HG03159 (cell line): Measurements from ENCODE around the gene EXOC2.

ENCODE experiments used
- ATAC-seq: cut with Tn5 transposase; IDR thresholded peaks from one replicate; pipeline ENCODE4 v1.9.1; 2021; ENCODE audit warnings: mild to moderate bottlenecking, moderate library complexity; ENCODE audit not compliant: unreplicated experiment

The EXOC2 gene

DNA sequence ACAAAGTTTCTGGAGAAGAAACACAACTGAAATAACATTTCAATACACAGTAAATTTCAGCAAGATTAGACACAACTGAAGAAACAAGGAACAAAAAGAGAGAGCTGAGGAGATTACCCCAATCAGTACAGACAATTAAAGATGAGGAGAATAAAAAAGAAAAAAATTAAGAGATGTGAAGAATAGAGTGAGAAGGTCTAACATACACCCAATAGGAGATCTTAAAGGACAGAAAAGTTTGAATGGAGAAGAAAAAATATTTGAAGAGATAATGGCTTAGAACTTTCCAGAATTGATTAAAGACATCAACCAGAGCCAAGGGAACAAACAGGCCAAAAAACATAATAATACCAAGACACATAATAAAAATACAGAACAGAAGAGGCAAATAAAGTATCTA is 152.4 kb downstream of the EXOC2 start:
- ATAC-seq = no peak

DNA sequence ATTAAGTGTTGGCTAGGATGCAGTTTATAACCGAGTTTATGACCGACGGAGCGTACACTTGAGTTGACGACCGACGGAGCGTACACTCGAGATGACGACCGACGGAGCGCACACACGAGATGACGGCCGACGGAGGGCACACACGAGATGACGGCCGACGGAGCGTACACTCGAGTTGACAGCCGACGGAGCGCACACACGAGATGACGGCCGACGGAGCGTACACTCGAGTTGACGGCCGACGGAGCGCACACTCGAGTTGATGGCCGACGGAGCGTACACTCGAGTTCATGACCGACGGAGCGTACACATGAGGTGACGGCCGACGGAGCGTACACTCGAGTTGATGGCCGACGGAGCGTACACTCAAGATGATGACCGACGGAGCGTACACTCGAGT is 155.8 kb downstream of the EXOC2 start:
- no peak for ATAC-seq

DNA sequence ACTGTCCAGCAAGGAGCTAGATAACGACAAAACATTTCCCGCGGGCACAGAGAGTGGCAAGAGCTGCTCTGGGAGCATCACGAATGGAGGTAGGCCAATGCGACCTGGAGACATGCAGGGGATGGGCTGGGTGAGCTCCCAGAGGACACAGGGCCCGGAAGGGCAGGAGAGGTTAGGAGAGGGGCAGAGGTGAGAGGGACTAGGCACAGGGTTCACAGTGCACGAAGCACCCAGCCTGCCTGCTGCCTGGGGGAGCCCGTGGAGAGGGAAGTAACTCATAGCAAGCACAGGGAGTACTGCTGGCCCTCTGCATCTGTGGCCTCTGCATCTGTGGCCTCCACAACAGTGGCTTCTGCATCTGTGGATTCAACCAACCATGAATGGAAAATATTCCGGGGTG is 162.5 kb downstream of the EXOC2 start:
- no peak for ATAC-seq

DNA sequence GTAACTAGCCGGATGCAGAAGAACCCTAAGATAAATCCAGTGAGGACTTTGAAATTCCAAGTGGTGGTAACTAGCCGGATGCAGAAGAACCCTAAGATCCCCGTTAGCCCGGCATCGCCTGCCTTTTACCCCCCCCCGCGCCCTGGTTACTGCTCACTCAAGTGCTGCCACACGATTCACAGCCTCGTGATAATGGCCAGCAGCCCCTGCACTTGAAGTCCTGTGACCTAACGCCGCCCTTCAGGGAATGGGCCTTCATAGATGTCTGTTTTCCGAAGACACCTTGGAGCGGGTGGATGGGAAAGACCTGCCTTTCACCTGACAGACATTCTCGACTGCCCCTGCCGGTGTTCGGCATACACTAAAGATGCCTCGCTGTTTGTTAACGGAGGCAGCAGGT is 163.9 kb downstream of the EXOC2 start:
- ATAC-seq = no peak

DNA sequence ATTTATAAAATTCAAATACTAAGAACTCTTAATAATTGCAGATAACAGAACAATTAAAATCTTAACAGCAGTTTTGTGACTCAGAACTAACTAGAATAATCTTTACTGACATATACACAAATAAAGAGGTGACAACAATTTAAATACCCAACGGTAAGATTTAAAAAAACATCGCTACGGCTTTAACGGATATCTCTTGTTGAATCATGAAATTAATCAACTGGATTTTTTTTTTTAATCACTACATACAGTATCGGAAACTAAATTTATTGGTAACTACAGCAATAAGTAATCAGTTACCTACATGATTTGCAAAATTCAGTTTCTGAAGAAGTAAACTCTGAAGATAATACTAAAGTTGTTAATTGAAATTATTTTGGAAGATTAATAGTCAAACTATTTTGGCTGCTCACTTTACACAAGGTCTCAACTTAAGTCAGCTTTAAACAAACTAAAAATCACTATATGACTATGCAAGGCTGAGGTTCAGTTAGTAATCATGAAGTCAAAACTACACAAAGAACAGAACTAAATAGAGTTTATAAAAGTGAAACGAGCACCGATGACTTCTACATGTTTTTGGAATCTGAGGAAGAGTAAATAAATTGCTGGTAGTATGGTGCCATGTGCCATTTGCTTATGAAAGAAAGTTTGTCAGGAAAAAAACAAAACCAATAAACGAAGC is 164.8 kb downstream of the EXOC2 start:
- no peak for ATAC-seq

DNA sequence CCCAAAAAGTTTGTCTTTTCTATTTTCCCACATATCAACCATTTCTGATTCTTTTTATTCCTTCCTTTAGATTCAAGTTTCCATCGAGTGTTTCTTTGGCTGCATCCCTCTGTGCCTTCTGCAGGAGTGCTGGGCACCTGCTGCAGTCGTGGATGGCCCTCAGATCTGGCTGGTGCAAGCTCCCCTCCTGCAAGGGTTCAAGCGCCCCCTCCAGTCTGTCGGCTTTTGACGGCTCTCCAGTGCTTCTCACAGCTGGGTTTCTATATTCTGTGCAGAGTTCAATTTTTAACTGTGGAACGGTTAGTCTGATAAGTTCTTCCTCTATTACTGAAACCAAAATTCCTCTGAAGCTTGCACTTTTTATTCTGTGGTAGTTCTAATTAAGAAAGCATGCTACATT is 168.1 kb downstream of the EXOC2 start:
- no peak for ATAC-seq

DNA sequence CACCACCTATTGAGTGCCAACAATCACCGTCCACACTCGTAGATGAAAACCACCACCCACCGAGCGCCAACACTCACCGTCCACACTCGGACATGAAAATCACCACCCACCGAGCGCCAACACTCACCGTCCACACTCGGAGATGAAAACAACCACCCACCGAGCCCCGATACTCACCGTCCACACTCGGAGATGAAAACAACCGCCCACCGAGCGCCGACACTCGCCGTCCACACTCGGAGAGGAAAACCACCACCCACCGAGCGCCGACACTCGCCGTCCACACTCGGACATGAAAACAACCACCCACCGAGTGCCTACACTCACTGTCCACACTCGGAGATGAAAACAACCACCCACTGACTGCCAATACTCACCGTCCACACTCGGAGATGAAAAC is 172.1 kb downstream of the EXOC2 start:
- no peak for ATAC-seq

DNA sequence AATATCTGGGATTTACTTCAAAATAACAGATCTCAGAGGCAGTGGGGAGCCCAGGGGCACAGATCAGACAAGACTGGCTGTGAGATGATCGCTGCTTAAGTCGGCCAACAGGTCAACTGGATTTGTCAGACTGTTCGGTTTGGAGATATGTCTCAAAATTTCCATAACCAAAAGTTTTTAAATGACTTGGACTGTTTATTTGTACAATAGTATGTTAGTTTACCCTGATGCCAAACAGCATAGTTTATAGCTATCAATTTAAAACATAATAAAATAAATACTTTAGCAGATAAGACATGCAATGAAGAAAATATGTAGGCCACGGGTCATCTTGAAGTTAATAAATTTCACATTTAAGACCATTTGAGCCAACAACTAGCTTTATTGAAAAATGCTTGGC is 174.7 kb downstream of the EXOC2 start:
- ATAC-seq = no peak

DNA sequence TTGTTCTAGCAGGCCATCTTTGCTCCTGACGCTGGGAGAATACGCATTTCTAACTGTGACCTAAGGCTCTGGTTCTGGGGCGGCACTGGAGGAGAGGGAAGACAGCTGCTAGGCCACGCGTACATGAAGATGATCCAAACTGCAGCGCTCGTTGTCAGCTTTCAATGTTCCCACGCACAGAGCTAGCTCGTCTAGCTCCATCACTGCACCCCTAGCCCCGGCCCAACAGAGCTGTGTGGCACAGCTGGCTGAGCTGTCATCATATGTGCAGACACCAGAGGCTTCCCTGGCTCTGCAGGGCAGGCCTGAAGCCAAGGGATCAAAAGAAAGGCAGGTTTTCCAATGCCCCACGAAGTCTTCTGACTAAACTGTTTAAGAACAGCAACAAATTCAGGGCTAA is 176.7 kb downstream of the EXOC2 start:
- ATAC-seq = no peak

DNA sequence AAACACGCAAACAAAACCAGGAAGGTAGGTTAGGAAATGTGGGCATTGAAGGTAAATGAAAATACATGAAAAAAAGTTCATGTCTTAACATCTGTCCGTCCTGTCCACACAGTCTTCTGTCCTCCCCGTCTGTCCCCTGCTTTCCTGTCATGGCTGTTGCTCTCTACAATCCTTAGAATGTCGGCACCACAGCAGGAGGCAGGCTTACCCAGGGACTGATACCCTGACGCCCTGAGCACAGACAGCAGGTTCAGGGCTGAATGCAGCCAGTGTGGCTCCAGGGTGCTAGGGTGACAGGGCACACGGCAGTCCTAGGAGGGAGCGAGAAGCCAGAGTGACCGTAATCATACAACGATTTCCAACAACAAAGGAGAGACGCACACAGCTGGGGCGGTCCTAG is 177.7 kb downstream of the EXOC2 start:
- no peak for ATAC-seq

DNA sequence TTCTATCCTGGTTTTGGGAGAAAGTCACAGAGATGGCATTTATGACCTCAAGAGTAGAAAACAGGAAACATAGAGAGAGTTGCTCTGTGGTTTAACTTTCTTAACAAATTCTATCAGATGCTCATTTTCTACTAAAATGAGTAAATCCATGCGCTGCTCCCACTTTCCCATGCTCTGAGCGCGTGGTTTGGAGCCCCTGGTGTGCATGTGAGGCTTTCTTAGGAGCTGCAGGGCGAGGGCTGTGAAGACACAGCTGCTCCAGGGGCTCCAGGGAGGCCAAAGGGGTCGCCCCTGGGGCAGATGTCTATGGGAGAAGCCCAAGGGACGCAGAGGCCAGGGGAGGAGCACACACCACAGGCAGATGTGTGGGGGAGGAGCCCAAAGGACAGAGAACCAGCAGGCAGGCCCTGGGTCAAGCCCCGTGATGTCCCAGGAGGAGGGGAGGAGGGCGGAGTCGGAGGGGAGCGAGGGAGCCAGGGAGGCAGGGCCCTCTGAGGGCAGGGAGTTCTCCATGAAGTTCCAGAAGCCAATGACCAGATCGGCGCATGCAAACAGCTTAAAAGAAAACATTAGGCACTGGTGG is 178.5 kb downstream of the EXOC2 start:
- ATAC-seq = no peak

DNA sequence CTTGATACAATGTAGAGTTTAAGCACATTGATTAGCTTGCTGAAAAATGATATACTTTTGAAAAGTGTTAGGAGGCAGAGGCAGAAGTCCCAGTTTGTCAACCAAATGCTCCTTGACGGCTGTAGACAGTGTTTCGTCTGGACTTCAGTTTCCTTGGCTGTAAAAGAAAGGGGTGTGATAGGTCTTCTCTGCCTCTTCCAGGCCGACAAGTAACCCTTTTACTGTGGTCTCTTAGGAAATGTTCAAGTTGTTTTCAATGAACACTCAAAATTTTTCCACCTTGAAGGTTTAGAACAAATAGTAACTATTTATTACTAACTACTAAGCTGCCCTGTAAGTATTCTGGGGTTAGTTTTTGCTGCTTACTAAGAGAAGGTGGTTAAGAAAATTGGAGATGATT is 179.0 kb downstream of the EXOC2 start:
- ATAC-seq = no peak

DNA sequence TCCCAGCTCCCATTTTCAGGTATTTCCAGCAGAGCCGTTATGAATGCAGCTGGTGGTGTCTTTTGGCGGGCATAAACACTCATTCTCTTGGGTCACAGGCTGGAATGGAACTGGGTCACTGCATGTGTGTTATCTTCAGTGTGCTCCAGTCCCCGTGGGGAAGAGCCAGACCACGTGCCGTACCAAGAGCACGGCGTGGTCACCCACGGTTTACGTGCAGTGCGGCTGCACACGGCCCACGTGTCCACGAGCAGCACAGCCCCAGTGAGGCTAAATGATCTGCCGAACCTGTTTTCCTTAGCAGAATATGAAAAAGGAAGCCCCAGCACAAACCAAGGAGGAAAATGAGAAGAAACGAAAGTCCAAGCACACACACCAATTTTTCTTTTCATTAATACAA is 179.9 kb downstream of the EXOC2 start:
- no peak for ATAC-seq

DNA sequence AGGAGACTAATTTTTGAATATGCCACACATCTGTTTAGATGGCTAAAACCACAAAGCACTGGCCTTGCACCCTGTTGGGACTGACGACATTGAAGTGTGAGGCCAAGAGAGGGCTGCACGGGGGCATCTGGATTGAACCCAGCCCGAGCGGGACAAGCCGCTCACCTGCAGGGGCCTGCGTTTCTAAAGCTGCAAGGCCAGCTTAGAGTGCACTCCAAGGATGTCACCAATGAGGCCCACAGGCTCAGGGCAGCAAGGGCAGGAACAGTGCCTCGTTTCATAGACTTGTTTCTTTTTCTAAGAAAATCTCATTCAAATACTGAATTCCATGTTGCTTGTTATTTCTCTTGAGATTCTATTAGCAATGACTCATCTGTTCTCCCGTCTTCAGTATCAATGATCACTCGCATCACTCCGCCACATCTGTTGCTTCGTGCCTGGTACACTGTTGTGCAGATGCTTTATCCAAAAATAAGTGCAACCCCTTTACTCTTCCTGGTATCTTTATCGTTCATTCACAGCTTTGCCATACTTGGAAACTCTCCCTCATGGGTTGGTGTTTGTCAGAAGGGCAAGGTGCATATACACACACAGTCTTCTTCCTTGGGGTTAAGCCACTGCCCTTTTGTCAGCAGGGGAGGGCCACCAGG is 181.3 kb downstream of the EXOC2 start:
- ATAC-seq = no peak

DNA sequence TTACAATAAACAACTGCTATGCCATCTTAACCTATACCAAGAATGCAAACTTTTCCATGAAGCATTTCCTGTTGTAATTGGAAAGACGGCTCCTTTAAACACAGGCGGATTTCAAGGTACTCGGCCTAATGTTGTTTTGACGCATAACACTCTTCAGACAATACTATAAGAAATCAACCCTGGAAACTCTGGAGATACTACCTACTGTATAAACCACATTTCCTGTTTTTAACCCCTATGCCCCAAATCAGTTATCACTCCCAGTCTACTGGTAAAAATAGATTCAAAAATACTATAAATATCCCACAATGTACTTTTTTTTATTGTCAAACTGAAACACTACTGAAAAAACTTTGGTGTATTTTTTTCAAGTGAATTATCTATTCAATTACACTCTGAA is 183.3 kb downstream of the EXOC2 start:
- no peak for ATAC-seq

DNA sequence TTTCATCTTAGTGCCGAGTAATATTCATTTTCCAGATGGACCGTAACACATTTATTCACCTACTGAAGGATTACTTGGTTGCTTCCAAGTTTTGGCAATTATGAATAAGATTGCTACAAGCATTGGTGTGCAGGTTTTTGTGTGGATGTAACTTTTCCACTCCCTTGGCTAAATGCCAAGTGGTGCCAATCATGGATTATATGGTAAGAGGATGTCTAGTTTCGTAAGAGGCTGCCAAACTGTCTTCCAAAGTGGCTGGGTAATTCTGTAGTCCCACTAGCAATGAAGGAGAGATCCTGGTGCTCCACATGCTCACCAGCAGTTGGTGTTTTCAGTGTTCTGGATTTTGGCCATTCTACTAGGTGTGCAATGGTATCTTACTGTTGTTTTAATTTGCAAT is 184.3 kb downstream of the EXOC2 start:
- no peak for ATAC-seq

DNA sequence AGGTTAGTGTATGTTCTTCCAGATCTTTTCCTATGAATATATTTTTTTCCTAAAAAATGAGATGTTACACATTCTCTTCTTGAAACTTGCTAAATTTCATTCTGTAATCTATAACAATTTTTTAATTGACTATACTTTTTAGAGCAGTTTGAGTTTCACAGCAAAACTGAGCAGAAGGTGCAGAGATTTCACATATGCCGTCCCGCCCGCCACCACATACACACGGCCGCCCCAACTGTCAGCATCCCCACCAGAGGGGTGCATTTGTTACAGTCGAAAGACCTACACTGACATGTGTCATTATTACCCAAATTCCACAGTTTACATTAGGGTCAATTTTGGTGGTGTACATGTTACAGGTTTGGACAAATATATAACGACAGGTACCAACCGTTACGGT is 184.9 kb downstream of the EXOC2 start:
- no peak for ATAC-seq

DNA sequence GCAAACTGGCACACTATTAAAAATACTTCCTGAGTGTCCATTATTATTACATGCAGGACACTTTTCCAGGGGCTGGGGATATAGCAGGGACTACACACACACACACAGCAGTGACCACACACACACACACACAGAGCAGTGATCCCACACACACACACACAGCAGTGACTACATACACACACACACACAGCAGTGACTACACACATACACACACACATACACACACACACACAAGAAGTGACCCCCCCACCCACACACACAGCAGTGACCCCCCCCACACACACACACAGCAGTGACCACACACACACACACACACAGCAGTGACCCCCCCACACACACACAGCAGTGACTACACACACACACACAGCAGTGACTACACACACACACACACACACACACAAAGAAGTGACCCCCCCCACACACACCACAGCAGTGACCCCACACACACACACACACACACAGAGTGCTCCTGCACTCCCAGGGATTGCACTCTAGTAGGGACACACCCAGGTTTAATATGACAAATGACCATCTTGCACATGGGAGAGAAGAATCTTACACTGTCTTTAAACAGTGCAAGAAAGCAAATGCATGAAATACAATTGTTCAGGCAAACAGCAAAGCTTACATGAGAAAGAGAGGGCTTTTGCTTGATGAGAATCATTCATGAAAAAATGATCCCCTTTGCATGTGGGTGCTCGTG is 185.9 kb downstream of the EXOC2 start:
- no peak for ATAC-seq

DNA sequence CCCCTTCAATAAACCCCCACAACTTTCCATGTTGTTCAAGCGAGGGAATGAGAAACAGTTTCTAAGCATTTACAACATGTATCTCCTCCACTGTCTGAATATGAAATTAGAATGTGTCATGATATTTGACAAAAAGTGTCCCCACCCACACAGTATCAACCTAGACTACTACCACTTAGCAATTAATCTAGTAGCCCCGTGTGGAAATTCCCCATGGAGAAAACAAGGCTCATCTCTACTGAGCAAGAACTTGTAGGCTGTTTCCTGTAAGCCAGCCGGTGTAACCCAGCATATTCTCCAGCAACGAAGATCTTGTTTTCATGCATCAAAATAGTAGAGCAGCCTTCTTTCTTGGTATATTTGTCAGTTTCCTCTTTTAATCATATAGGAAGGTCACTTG is 186.4 kb downstream of the EXOC2 start:
- no peak for ATAC-seq

DNA sequence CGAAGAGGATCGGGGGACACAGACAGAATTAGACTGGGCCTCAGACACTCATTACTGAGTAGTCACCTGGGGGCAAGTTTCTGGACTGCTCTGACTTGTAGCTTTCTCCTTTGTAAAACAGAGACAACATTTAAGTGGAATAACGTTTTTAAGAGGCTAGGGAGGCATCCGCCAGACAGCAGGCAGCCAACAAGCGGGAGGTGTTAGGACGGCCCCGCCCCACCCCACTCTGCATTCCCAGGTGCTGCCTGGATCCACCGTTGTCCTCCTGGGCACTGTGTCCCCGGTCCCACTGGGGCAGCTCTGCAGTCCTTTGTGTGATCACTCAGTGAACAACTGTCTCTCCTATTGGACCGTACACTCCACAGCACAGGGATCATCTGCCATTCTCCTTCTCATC is 187.6 kb downstream of the EXOC2 start:
- ATAC-seq = no peak

DNA sequence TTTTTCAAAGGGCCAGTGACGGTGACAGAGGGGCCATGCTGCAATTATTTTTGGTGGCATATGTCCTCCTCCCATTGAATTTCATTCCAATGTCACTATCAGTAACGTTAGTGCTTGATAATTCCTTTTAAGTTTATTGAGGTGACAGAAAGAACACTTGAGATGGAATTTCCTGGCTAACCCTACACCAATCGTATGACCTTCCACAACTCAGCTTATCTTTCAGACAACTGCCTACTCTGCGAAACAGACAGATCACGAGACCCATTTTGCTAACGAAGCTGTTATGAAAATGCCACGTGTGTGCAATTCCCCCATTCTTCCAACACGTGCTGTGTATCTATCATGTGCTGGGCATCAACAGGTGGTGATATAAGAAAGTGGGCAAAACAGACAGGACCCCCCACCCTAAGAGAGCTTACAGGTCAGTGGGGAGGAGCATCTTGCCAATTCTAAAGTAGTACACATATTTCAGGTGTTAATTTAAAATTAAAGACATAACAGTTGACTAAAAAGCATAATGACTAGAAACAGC is 188.4 kb downstream of the EXOC2 start:
- no peak for ATAC-seq
